ENCODE results near the gene GPR146.
A peak's percentile ranks its signal among the peaks of the same experiment; 100 is the strongest.

- TF ChIP-seq E2F4 (CRISPR knock-in tag; IDR thresholded peaks at IDR 0.05; ENCODE audit: low read depth) (no peak), SPI1 (IDR thresholded peaks at IDR 0.05; ENCODE audit: borderline replicate concordance, low read depth, low read length) (no peak), CTCF (IDR thresholded peaks at IDR 0.05 in 2 of 3, conservative IDR thresholded peaks at IDR 0.05 in 1 of 3; ENCODE audit: insufficient read depth in 2 of 3, low read depth in 1 of 3, low read length in 3 of 3) (no peak), FOXP1 (CRISPR knock-in tag; IDR thresholded peaks at IDR 0.05) (no peak), KLF10 (CRISPR knock-in tag; IDR thresholded peaks at IDR 0.05) (no peak), POLR2A (conservative IDR thresholded peaks at IDR 0.05) (no peak), HBP1 (CRISPR knock-in tag; IDR thresholded peaks at IDR 0.05) (no peak), ZFP36 (IDR thresholded peaks at IDR 0.05; ENCODE audit: low read depth, low read length, partially characterized antibody) (no peak), NFE2 (IDR thresholded peaks at IDR 0.05; ENCODE audit: low read depth) (no peak), TFE3 (CRISPR knock-in tag; IDR thresholded peaks at IDR 0.05) (no peak), SRSF1 (IDR thresholded peaks at IDR 0.05; ENCODE audit: low read depth, low read length) (no peak), NFIX (CRISPR knock-in tag; IDR thresholded peaks at IDR 0.05; ENCODE audit: low read depth) (no peak), CREB1 (IDR thresholded peaks at IDR 0.05) (no peak), CREB1 (CRISPR knock-in tag; IDR thresholded peaks at IDR 0.05) (no peak)
- TF ChIP-seq, protein P1, sequence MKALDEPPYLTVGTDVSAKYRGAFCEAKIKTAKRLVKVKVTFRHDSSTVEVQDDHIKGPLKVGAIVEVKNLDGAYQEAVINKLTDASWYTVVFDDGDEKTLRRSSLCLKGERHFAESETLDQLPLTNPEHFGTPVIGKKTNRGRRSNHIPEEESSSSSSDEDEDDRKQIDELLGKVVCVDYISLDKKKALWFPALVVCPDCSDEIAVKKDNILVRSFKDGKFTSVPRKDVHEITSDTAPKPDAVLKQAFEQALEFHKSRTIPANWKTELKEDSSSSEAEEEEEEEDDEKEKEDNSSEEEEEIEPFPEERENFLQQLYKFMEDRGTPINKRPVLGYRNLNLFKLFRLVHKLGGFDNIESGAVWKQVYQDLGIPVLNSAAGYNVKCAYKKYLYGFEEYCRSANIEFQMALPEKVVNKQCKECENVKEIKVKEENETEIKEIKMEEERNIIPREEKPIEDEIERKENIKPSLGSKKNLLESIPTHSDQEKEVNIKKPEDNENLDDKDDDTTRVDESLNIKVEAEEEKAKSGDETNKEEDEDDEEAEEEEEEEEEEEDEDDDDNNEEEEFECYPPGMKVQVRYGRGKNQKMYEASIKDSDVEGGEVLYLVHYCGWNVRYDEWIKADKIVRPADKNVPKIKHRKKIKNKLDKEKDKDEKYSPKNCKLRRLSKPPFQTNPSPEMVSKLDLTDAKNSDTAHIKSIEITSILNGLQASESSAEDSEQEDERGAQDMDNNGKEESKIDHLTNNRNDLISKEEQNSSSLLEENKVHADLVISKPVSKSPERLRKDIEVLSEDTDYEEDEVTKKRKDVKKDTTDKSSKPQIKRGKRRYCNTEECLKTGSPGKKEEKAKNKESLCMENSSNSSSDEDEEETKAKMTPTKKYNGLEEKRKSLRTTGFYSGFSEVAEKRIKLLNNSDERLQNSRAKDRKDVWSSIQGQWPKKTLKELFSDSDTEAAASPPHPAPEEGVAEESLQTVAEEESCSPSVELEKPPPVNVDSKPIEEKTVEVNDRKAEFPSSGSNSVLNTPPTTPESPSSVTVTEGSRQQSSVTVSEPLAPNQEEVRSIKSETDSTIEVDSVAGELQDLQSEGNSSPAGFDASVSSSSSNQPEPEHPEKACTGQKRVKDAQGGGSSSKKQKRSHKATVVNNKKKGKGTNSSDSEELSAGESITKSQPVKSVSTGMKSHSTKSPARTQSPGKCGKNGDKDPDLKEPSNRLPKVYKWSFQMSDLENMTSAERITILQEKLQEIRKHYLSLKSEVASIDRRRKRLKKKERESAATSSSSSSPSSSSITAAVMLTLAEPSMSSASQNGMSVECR (CRISPR knock-in tag; IDR thresholded peaks at IDR 0.05), result 0 out of 2 replicates have a peak, but pooled peaks have one; percentile 8
These were observed 9.5 kb downstream of the GPR146 start for GRCh38 chr7:1053816-1054370.
